Fibroblast of skin of left biceps (primary cell): ENCODE data around the gene SLC25A25.
"Not testable (repeated sequence)": the region's sequence is repeated elsewhere in the genome, so short reads cannot be mapped to it uniquely, and the experiment has no call there.

Source experiments
- DNase-seq, 2 experiments: peaks; one replicate each; pipeline ENCODE4 v3.0.0-alpha.2; 2013; ENCODE audit warnings: low read depth in 2 of 2

SLC25A25 gene

DNA sequence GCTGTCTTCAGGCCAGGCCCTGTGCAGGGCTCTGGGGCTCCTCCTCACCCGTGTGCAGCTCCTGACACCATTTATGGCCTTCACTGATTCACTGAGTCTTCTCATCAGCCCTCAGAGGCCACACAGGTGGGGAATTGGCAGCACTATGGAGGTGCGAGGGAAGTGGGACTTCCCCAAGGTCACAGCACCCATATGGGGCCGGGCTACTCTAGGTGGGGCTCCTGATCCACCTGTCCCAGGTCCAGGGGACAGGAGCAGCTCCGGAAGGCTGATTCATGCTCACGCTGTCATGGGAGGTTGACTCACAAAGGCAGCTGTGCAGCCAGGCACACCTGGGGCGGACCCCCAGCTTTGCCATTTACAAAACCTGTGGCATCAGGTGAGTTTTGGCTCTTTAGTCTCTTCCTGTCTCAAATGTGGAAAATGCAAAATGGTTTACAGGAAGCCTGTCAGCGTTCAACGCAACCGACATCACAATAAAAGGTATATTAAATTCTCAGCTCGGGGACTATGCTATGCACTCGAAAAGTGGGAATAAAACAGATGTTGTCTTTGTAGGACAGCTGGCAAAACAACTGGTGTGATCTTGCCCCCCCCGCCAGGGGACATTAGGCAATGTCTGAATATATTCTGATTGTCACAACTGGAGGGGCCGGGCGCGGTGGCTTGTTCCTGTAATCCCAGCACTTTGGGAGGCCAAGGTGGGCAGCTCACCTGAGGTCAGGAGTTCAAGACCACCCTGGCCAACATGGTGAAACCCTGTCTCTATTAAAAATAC lies 15.9 kb upstream of the SLC25A25 start:
- DNase-seq: no peak

DNA sequence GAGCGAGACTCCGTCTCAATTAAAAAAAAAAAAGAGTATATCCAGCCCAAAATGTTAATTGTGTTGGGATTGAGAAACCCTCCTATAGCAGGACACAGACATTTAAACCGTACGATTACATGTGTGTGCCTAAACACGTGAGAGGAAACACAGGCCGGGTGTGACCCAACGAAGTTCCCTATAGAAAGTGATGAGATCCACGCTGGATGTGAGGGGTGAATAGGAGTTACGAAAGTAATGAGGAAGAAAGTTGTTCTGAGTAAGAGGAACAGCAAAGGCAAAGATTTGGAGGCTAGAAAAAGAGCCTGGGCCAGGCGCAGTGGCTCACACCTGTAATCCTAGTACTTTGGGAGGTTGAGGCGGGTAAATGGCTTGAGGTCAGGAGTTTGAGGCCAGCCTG lies 14.5 kb upstream of the SLC25A25 start:
- DNase-seq: no peak

GRCh38 chr9:128054087-128054486 lies 13.9 kb upstream of the SLC25A25 start:
- no peak for DNase-seq

DNA sequence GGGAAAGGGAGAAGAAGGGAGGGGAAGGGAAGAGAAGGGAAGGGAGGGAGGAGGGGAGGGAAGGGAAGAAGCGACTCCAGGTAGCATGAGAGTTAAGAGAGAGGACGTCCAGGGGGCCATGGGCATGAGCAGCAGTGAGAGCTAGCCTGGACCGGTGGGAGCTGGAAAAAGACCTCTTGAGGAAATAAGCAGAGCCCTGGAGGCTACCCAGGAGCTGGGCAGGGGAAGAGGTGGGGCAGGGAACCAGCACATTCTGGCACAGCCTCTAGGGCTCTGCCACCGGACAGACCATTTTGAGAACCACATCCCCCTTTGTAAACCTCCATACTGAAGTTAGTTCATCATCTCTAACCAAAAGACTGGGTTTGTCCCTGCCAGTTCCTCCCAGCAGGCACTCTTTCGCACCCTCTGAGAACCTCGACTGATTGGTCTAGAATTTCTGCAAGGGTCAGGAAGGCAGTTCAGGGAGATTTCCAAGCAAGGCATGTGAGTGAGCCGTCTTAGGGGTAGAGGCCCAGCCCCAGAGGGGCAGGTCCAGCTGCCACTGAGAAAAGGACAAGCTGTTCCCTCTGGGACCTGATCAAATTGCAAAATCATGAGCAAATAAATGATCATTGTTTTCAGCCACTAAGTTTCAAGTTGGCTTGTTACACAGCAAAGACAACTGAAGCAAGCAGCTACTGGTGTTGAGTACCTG lies 12.5 kb upstream of the SLC25A25 start:
- no peak for DNase-seq

- no peak for DNase-seq
Observed at GRCh38 chr9:128056086-128056485, 11.9 kb upstream of the SLC25A25 start.

DNA sequence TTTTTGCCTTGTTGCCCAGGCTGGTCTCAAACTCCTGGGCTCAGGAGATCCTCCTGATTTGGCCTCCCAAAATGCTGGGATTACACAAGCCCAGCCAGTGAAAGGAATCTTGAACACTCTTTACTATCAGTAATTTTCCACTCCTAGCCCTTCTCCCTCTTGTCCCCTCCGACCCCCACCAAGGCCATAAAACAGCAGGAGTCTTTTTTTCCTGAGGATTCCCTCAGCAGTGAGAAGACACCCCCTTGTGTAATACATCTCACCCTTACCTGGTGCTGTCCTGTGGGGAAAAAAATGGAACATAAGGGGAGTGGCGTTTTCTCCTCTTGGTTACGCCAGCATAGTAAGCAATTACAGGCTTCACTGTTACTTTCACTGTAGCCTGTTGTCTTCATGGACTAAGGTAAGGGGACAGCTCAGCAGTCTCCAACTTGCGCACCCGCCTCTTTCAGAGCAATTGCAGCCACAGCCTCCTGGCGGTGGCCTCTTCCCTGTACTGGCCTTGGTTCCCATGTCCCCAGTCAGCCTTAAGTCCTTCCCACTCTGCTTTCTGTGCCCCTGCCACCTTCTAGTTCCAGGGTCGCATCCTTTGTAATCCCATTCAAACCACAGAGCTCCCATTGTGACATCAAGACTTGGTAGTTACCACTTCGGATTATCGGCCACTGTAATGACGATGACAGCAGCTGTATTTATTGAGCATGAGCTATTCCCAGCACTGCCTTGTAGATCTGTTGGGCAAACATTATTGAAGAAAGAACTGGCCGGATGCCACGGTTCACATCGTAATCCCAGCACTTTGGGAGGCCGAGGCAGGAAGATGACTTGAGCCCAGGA lies 10.9 kb upstream of the SLC25A25 start:
- no peak for DNase-seq

DNA sequence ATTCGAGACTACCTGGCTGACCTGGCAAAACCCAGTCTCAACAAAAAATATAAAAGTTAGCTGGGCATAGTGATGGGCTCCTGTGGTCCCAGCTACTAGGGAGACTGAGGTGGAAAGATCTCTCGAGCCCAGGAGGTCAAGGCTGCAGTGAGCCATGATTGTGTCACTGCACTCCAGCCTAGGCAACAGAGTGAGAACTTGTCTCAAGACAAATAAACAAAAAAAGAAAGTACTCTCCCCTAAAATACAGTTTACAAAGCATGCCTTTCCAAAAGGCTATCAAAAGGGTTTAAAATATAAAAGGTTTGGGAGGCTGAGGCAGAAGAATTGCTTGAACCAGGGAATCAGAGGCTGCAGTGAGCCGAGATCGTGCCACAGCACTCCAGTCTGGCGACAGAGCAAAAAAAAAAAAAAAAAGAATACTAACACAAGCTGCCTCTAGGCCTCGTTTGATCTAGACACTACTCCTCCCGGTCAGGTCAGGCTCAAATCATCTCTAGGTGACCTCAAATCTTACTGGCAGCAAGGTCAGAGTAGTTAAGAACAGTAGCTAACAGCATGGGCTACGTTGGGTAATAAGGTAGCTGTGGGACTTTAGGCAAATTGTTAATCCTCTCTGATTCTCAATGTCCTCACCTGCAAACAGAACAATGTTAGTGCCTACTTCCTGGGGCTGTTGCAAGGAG lies 10.2 kb upstream of the SLC25A25 start:
- no peak for DNase-seq

DNA sequence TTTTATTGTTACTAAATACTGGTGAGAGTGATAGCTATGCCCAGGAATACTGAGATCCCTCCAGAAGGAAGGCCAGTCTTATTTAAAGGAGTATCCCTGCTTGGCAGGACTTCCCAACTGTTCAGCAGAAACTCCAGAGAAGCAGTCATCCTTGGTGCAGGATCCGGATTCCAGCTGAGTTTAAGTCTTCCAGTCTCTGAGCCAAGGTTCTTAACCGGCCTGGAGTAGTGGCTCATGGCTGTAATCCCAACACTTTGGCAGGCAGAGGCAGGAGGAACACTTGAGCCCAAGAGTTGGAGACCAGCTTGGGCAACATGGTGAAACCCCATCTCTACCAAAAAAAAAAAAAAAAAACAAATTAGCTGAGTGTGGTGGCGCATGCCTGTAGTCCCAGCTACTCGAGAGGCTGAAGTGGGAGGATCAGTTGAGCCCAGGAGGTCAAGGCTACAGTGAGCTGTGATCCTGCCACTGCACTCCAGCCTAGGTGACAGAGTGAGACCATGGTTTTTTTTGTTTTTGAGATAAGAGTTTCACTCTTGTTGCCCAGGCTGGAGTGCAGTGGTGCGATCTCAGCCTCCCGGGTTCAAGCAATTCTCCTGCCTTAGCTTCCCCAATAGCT lies 8.6 kb upstream of the SLC25A25 start:
- no peak for DNase-seq

GRCh38 chr9:128061275-128061960 lies 6.6 kb upstream of the SLC25A25 start:
- DNase-seq: no peak

DNA sequence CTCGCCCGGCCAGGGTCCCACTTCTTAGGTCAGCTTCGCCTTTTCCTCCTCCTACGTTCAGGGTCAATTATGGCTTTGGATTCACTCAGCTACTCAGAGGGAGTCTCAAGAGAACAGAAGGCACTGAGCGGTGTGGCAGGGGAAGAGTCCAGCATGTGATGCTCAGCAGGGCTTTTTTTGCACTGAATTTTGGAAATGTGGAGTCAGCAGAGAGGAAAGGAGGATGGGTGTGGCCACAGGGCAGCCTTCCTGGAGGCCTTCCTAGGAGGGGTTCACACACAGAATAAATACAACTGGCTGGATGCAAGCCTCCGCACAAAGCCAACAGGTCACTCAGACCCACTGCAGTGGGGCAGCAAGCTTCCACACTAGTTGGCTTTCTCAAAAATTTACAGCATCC lies 5.8 kb upstream of the SLC25A25 start:
- DNase-seq: no peak

- DNase-seq: no peak
Observed at GRCh38 chr9:128062846-128063831, 4.9 kb upstream of the SLC25A25 start.

- DNase-seq: no peak
Observed at GRCh38 chr9:128065907-128066712, 1.9 kb upstream of the SLC25A25 start.

DNA sequence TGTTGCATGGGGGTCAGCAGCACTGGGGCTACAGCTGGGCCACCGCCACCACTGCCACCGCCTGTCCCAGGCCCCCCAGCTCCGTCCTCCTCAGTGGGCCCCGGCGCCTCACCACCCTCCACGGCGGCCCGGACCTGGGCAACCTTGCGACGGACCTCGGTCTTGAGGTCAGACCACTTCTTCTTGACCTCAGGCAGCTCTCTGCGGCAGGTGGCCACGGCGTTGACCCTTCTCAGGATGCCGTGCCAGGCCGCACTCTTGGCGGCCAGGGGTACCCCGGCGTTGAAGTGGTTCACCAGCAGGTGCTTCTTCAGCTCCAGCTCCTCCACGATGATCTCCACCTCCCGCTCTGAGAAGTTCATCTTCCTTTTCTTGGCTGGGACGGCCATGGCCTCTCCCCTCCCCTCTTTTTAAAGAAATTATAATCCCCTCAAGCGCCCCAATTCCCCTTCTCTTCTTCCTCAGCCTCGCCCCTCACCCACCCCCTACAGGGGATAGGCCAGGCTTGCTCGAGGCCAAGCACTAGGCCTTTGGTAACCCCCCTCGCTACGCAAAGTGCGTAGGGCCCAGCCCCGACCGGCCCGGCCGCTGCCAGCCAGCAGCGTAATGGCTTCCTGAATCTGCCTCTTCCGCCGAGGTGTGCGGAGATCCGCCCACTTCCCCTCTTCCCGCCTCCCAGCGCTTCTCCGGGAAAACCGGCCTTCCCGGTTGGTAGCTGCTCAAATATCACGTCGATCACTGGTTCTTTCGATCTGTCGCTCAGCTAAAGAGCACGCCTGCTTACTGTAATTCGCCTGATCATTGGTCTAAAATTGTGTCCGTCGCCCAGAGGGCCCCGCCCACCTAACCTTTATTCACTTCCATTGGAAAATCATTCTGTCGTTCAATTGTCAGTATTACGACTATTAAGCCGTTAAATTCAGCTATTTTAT lies 1.1 kb upstream of the SLC25A25 start, which contains the start of gene NAIF1:
TSS of gene NAIF1 (minus strand) at position 608 of the 932 bp plus-strand sequence. CDS start at position 389, 219 bp downstream.
- peak; percentile 99 for DNase-seq

DNA sequence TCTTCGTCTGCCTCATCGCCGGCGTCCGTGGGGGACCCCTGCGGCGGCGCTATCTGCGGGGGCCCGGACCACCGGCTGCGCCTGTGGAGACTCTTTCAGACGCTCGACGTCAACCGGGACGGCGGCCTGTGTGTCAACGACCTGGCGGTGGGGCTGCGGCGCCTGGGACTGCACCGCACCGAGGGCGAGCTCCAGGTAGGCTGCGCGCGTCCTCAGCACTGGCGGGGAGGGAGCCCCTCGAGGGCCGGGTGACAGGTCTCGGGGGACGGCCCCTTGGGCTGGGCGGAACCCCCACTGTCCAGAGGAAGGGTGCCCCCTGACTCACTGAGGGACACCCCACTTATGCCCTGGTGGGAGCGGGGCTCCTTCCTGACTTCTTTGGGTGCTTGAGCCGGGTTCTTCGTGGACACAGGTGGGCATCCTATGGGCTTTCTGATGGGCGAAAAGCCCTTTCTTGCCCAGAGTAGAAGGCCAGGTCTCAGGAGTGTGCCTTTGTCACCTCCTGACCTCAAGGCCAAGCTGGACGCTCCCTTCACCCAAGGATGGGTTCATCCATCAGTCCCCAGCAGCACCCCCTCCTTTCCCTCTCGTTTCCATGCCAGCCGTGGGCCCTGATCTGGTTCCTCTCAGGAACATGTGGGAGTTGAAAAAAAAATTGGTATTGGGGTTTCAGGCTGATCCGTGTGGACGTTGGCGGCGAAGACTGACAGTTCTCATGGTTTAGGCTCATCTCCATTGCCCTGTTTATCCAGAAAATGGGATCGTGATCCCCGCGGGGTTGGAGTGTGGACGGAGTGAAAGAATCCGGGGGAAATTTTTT lies 564 bp downstream of the SLC25A25 start:
- DNase-seq: no peak

- DNase-seq: no peak
Observed at GRCh38 chr9:128070874-128071273, 2.8 kb downstream of the SLC25A25 start.

GRCh38 chr9:128071475-128071874 lies 3.4 kb downstream of the SLC25A25 start:
- not testable (repeated sequence) for DNase-seq
